Kidney capillary endothelial cell (primary cell): ENCODE data around the gene VEPH1.

Source experiments
- DNase-seq: peaks from one replicate; pipeline ENCODE4 v3.0.0-alpha.2; 2018; ENCODE audit warnings: low spot score

VEPH1 gene

DNA sequence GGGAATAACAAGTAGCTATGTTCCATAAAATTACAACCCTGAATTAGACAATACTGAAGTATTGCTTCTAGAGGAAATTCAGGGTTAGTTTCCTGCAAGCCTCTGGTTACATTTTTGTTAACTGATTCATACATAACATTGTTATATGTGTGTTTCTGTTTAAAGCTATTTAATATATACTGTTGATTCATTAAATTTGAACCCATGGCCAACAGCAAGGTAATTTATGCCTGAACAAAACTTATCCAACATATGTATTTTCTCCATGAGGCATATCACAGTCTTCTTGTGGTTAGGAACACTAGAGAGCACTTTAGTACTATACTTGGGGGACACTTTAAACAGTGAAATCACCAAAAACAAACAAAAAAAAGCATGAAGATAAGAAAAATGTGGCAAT, 114.2 kb downstream of the VEPH1 start:
- DNase-seq: peak; percentile 40

- DNase-seq: no peak
These were observed 115.3 kb downstream of the VEPH1 start for GRCh38 chr3:157387708-157388435.

GRCh38 chr3:157384491-157384890, 118.7 kb downstream of the VEPH1 start:
- DNase-seq: no peak

DNA sequence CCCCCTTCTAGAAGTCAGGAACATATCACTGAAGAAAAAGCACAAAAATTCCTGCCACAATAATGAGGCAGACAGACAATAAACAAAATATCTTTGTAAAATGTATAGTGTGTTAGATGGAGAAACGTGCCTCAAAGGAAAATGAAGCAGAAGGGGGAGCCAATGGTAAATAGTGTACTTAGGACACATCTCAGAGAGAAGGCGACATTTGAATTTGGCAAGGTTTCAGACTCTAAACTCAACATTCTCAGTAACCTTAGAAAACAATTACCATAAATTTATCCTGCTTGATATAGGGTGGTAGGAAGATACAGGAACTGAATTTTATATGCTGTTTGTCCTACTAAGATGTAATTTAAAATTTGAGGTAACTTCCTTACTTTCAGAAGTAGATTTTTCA, 119.2 kb downstream of the VEPH1 start:
- no peak for DNase-seq

DNA sequence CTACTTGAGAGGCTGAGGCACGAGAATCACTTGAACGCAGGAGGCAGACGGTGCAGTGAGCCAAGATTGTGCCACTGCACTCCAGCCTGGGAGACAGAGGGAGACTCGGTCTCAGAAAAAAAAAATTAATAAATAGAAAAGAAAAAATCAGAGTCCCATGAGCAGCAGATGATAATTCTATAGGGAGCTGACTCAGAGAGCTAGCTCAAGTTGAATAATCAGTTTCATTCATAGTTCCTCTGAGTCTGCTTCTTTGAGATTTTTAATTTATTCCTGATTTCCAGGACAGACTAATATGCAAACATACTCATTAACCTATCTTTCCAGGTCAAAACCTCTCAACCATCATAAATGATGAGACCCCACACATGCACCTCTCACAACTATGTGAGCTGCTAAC, 121.6 kb downstream of the VEPH1 start:
- no peak for DNase-seq

DNA sequence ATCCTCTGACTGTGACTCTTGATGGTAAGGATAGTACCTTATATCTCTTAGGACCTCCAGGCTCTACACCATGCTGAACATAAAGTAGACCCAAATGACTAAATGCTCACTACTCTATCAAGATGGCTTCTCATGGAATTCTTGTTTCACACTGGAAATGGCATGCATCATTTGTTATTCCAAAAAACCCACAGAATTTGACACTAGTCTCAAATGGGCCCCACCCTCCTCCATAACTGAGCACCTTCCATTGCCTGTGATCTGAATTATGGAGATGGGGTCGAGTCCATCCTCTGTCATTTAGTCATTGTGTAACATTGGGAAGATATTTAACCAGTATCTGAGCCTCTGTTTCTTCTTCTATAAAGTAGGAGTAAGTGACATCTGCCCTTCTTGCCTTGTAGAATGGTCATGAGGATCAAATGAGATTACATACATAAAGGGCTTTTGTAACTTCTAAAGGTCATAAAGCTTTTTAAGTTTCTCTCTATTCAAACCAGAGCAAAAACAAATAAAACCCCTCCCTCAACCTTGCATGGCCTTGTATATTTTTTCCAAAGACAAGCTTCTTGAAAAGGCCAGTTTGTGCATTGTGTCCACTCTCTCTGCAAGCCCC, 123.6 kb downstream of the VEPH1 start:
- no peak for DNase-seq

- no peak for DNase-seq
These were observed 126.5 kb downstream of the VEPH1 start for GRCh38 chr3:157376603-157377300.

- DNase-seq: no peak
These were observed 127.8 kb downstream of the VEPH1 start for GRCh38 chr3:157375342-157375986.

DNA sequence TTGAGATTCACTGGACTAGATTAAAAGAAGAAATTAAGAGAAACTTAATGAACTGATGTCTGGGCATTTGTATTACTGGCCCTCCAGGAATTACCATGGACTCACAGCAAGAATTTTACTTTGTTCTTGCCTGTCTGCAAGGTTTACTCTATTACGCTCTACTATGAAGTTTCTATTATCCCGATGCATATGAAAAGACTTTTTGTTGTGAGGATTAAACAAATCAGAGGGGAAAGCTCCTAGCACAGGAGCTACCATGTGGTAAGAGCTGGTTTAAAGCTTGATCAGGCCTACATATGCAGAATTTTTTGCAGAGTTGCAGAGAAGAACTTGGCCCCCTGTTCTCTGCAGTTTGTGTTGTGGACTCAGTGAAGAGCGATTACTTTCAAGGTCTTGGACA, 128.3 kb downstream of the VEPH1 start:
- no peak for DNase-seq

- no peak for DNase-seq
These were observed 129.4 kb downstream of the VEPH1 start for GRCh38 chr3:157373783-157374182.

DNA sequence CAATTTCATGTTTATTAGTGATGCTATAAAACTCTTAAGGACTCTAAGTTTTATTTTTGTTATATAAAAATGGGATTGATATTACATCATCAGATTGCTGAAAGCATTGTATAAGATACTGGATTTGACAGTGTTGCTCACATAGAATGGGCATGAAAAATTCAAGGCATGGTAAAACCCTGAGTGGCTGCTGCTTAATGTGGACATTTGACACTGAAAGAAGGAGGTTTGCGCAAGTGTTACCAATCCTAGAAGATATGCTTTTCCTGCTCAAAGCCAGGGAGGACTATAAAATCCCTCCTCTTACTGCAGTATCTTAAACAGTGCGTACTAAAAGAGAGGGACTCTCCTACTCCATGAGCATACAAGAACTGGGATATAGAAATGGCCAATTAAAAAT, 132.3 kb downstream of the VEPH1 start:
- DNase-seq: no peak

DNA sequence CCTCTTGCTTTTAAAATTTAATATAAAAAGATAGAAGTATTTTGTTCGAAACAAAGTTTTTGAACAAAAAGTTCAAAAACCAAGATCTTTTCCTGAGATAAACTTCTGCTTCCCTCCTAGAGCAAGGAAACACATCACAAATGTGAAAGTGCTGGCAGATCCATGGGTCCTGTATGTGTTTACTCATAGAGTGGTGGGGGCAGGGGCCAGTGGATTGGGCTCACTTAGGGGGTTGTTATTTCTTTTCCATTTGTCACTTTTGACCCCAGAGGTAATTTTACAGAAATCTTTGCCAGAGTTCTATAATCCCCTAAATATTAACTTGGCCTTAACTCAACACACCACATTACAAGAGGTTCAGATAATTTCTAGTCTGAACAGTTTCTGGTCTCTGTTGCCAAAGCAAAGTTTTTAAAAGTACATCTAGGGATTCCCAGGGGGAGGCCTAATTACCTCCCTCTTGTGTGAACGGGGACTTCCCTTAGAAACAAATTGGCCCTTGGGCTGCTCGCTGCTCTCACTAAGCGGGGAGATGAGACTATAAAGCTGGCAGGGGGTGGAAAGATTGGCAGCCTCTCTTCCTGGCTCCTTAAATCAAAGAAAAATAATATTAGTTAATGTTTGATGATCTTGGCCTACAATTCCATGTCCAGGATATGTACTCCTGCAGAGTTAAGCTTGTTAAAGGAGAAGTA, 133.3 kb downstream of the VEPH1 start:
- DNase-seq: no peak

DNA sequence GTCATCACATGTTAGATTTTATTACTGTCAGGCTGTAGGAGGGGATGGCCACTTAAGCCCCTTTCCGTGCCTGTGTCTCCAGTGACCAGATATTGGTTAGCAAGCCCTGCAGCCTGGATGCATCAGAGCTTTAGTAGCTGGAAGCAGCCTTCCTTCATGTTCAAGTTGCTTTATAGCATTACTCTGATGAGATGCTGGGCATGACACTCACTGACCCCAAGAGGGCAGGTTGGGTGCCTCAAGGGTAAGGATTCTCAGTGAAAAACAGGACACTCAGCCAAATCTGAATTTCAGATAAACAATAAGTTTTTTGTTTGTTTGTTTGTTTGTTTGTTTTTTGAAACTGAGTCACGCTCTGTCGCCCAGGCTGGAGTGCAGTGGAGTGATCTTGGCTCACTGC, 135.0 kb downstream of the VEPH1 start:
- DNase-seq: no peak

DNA sequence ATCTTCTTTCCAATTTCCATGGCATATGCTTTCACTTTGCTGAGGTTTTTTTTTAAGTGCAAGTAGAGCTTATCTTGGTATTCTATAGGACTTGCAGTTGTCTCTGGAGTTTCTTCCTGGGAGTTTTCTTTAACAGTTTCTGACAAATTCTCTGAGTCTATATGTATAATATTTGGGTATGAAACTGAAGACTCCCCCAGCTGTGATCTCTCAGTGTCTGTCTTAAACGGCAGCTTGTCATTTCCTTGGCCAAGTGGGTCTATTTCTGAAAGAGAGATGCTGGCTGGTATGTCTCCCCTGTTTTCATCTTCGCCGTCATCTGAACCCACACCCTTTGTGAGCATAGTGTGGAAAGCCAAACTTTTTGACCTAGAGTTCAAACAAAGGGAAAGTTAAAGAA, 139.8 kb downstream of the VEPH1 start:
- no peak for DNase-seq

GRCh38 chr3:157362348-157362747, 140.9 kb downstream of the VEPH1 start:
- DNase-seq: no peak

- DNase-seq: peak; percentile 99
These were observed 143.2 kb downstream of the VEPH1 start for GRCh38 chr3:157360044-157360443.

GRCh38 chr3:157356541-157356940, 146.7 kb downstream of the VEPH1 start:
- no peak for DNase-seq

DNA sequence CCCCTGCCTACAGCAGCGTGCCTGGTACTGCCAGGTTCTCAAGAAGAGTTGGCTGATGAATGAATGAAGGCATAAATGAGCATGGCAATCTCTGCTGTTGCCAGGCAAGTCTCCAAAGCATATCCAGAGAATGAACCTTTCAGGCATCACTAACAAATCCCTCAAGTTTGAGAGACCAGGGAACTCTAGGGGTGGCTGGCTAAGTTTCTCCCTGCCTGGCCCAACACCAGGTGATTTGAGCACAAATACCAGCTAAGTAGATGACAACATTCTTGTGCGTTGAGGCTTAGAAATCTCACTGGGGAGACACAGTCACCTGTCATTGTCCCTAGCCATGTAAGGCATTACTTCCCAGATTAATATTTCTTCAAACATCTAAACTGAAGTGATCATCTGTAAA, 147.9 kb downstream of the VEPH1 start:
- no peak for DNase-seq

GRCh38 chr3:157354722-157355121, 148.5 kb downstream of the VEPH1 start:
- peak; percentile 48 for DNase-seq

- DNase-seq: no peak
These were observed 149.0 kb downstream of the VEPH1 start for GRCh38 chr3:157354254-157354653.

- no peak for DNase-seq
These were observed 149.6 kb downstream of the VEPH1 start for GRCh38 chr3:157353652-157354051.

- DNase-seq: no peak
These were observed 151.2 kb downstream of the VEPH1 start for GRCh38 chr3:157351981-157352380.
